Measurements from ENCODE around the gene PRR36. TPM values are rescaled to one million over a fixed set of nuclear protein-coding genes. Genes with fewer than 3 reads are reported as not detected.
"Not testable (repeated sequence)": the region's sequence is repeated elsewhere in the genome, so short reads cannot be mapped to it uniquely, and the experiment has no call there.

The PRR36 gene
- total and polyA plus RNA-seq, 10 donors: 0.02 to 0.43 (median 0.09) TPM; not detected in 3

- Histone ChIP-seq H3K4me1 (no peaks in the 10 kb centered on the region), H3K9me3 (no peaks in the 10 kb centered on the region), H3K27me3 (replicated peaks in 1 of 7) (peaks cover 0 to 48% (median 15%) of the 10 kb centered on the region in 7 donors), H3K4me3 (no peak overlapping the region), H3K36me3 (no peaks in the 10 kb centered on the region), H3K27ac (no peak overlapping the region)
- 81 to 99% (median 88%) methylated on average over 7 to 13 of the region's 13 CpGs for WGBS, 5 donors
- no peak for DNase-seq
- intact Hi-C loops (cut with DNase I; ENCODE audit: low total_unique reads): no loop called here
- no peak for TF ChIP-seq POLR2A (IDR thresholded peaks at IDR 0.05)
- TF ChIP-seq CTCF (IDR thresholded peaks at IDR 0.05 in 8 of 11, conservative IDR thresholded peaks at IDR 0.05 in 3 of 11): no peak
- TF ChIP-seq POLR2AphosphoS5 (IDR thresholded peaks at IDR 0.05): no peak
Measured at GRCh38 chr19:7895565-7895964, 21.4 kb upstream of the PRR36 start.

GRCh38 chr19:7894612-7895309, 20.6 kb upstream of the PRR36 start:
- H3K36me3 ChIP-seq: no peaks in the 10 kb centered on the region
- intact Hi-C loops (cut with DNase I; ENCODE audit: low total_unique reads): no loop called here
- no peak overlapping the region for H3K27ac ChIP-seq
- no peak for TF ChIP-seq POLR2AphosphoS5 (IDR thresholded peaks at IDR 0.05)
- no peak for TF ChIP-seq POLR2A (IDR thresholded peaks at IDR 0.05)
- TF ChIP-seq CTCF (IDR thresholded peaks at IDR 0.05 in 8 of 11, conservative IDR thresholded peaks at IDR 0.05 in 3 of 11): no peak
- WGBS, 5 donors: 54 to 67% (median 61%) methylated on average over 13 to 18 of the region's 18 CpGs
- peaks cover 0 to 50% (median 15%) of the 10 kb centered on the region in 7 donors for H3K27me3 ChIP-seq (replicated peaks in 1 of 7)
- no peaks in the 10 kb centered on the region for H3K9me3 ChIP-seq
- no peaks in the 10 kb centered on the region for H3K4me1 ChIP-seq
- H3K4me3 ChIP-seq: no peak overlapping the region
- no peak for DNase-seq

GRCh38 chr19:7893362-7894101, 19.3 kb upstream of the PRR36 start:
- intact Hi-C loops (cut with DNase I; ENCODE audit: low total_unique reads); H3K4me1 ChIP-seq; H3K4me3 ChIP-seq; H3K9me3 ChIP-seq; H3K36me3 ChIP-seq; H3K27ac ChIP-seq; DNase-seq: not testable (repeated sequence)
- peaks cover 0 to 61% (median 19%) of the 10 kb centered on the region in 7 donors for H3K27me3 ChIP-seq (replicated peaks in 1 of 7)
- WGBS, 5 donors: 71 to 80% (median 75%) methylated on average over 18 of the region's 18 CpGs

- Histone ChIP-seq H3K4me3 (peak overlapping the region in 1 of 8 donors; percentile 13), H3K27me3 (replicated peaks in 1 of 7) (peaks cover 0 to 67% (median 17%) of the 10 kb centered on the region in 7 donors), H3K36me3 (no peaks in the 10 kb centered on the region), H3K27ac (no peak overlapping the region), H3K9me3 (no peaks in the 10 kb centered on the region), H3K4me1 (peaks cover 0 to 12% (median 4%) of the 10 kb centered on the region in 6 donors)
- intact Hi-C loops (cut with DNase I; ENCODE audit: low total_unique reads): no loop called here
- WGBS, 5 donors: 80 to 85% (median 82%) methylated on average over 8 of the region's 8 CpGs
- TF ChIP-seq POLR2AphosphoS5 (IDR thresholded peaks at IDR 0.05) (no peak), POLR2A (IDR thresholded peaks at IDR 0.05) (no peak)
- no peak for DNase-seq
Measured at GRCh38 chr19:7888826-7889217, 14.6 kb upstream of the PRR36 start.
